ENCODE results near the gene ANTKMT. TPM values are rescaled to one million over a fixed set of nuclear protein-coding genes. Genes with fewer than 3 reads are reported as not detected.

The ANTKMT gene
- total RNA-seq, 1 donor from 2014 or later: 22.6 TPM

GRCh38 chr16:704552-705380 is 16.2 kb upstream of the ANTKMT start:
- Histone ChIP-seq H2AFZ (ENCODE audit: low read depth, low read length) (no peak overlapping the region), H3K4me2 (ENCODE audit: low read length) (peak overlapping the region; percentile 36), H3K27ac (ENCODE audit: low read depth, low read length) (no peak overlapping the region), H3K4me3 (ENCODE audit: insufficient read depth, low read depth, low read length) (no peak overlapping the region), H3K36me3 (ENCODE audit: insufficient read depth, low read length) (no peaks in the 10 kb centered on the region), H3K4me1 (ENCODE audit: insufficient read depth, low read length) (peaks cover 9% of the 10 kb centered on the region), H3K27me3 (ENCODE audit: insufficient read depth, low read length) (peaks cover 43% of the 10 kb centered on the region), H3K79me2 (ENCODE audit: insufficient read depth, low read length) (no peaks in the 10 kb centered on the region), H3K9ac (ENCODE audit: low read length) (no peak overlapping the region), H3K9me3 (ENCODE audit: insufficient read depth, low read depth, low read length) (no peaks in the 10 kb centered on the region), H4K20me1 (ENCODE audit: insufficient read depth, low read length) (peaks cover 34% of the 10 kb centered on the region)
- FAIRE-seq (no peak), DNase-seq (ENCODE audit: low read depth) (no peak)
- peaks cover 1% of the 10 kb centered on the region for H3K4me1 Mint-ChIP-seq (ENCODE audit: low read depth, unreplicated experiment)
- peak; percentile 26 for TF ChIP-seq EZH2 (IDR thresholded peaks at IDR 0.05; ENCODE audit: insufficient read depth, low read length)
- no peak for TF ChIP-seq CTCF (IDR thresholded peaks at IDR 0.05; ENCODE audit: insufficient read depth, low read depth, low read length)
- no peaks in the 10 kb centered on the region for H3K36me3 Mint-ChIP-seq (ENCODE audit: low read depth, unreplicated experiment)
- no peak overlapping the region for H3K27ac Mint-ChIP-seq (ENCODE audit: unreplicated experiment)
- peaks cover 5% of the 10 kb centered on the region for H3K9me3 Mint-ChIP-seq (ENCODE audit: unreplicated experiment)
- peak overlapping the region; percentile 20 for H3K4me3 Mint-ChIP-seq (ENCODE audit: unreplicated experiment)
- H3K27me3 Mint-ChIP-seq (ENCODE audit: low read depth, unreplicated experiment): peaks cover 46% of the 10 kb centered on the region

GRCh38 chr16:705431-706188 is 15.3 kb upstream of the ANTKMT start, which contains the start of gene FBXL16:
FBXL16 (minus strand) TSS chr16:705801; CDS start chr16:697405, 8,396 bp downstream.
- H3K36me3 ChIP-seq (ENCODE audit: insufficient read depth, low read length): no peaks in the 10 kb centered on the region
- Mint-ChIP-seq H3K4me1 (ENCODE audit: low read depth, unreplicated experiment) (peaks cover 1% of the 10 kb centered on the region), H3K9me3 (ENCODE audit: unreplicated experiment) (peaks cover 5% of the 10 kb centered on the region), H3K27ac (ENCODE audit: unreplicated experiment) (no peak within 1 kb of the TSS), H3K36me3 (ENCODE audit: low read depth, unreplicated experiment) (no peaks in the 10 kb centered on the region), H3K27me3 (ENCODE audit: low read depth, unreplicated experiment) (peaks cover 46% of the 10 kb centered on the region), H3K4me3 (ENCODE audit: unreplicated experiment) (peak within 1 kb of the TSS; percentile 45)
- no peaks in the 10 kb centered on the region for H3K9me3 ChIP-seq (ENCODE audit: insufficient read depth, low read depth, low read length)
- no peak within 1 kb of the TSS for H3K9ac ChIP-seq (ENCODE audit: low read length)
- DNase-seq (ENCODE audit: low read depth): no peak
- TF ChIP-seq EZH2 (IDR thresholded peaks at IDR 0.05; ENCODE audit: insufficient read depth, low read length) (no peak), CTCF (IDR thresholded peaks at IDR 0.05; ENCODE audit: insufficient read depth, low read depth, low read length) (no peak)
- no peak for FAIRE-seq
- peaks cover 17% of the 10 kb centered on the region for H3K4me1 ChIP-seq (ENCODE audit: insufficient read depth, low read length)
- H3K79me2 ChIP-seq (ENCODE audit: insufficient read depth, low read length): no peaks in the 10 kb centered on the region
- H3K4me2 ChIP-seq (ENCODE audit: low read length): peak within 1 kb of the TSS; percentile 67
- H4K20me1 ChIP-seq (ENCODE audit: insufficient read depth, low read length): peaks cover 34% of the 10 kb centered on the region
- no peak within 1 kb of the TSS for H3K27ac ChIP-seq (ENCODE audit: low read depth, low read length)
- peaks cover 43% of the 10 kb centered on the region for H3K27me3 ChIP-seq (ENCODE audit: insufficient read depth, low read length)
- H2AFZ ChIP-seq (ENCODE audit: low read depth, low read length): no peak within 1 kb of the TSS
- no peak within 1 kb of the TSS for H3K4me3 ChIP-seq (ENCODE audit: insufficient read depth, low read depth, low read length)

All from astrocyte (in vitro differentiated cells and primary cell).